ENCODE data around the gene RP9.

- TF ChIP-seq CTCF (IDR thresholded peaks at IDR 0.05) (no peak), POLR2A (IDR thresholded peaks at IDR 0.05) (no peak)
Observed at GRCh38 chr7:33048257-33048656, 60.9 kb downstream of the RP9 start.

Measured in lower leg skin (tissue), 3 donors.